ENCODE measurements around the gene CTTN. TPM values are rescaled to one million over a fixed set of nuclear protein-coding genes. Genes with fewer than 3 reads are reported as not detected.

CTTN gene
- total RNA-seq, 1 donor from 2014 or later, result 296 TPM

GRCh38 chr11:70360211-70360610 is 38.1 kb upstream of the CTTN start:
- Mint-ChIP-seq H3K4me3 (ENCODE audit: unreplicated experiment) (no peak overlapping the region), H3K27ac (ENCODE audit: unreplicated experiment) (no peak overlapping the region), H3K36me3 (ENCODE audit: unreplicated experiment) (no peaks in the 10 kb centered on the region), H3K27me3 (ENCODE audit: unreplicated experiment) (no peaks in the 10 kb centered on the region), H3K4me1 (ENCODE audit: low read depth, unreplicated experiment) (no peaks in the 10 kb centered on the region), H3K9me3 (ENCODE audit: unreplicated experiment) (no peaks in the 10 kb centered on the region)
- TF ChIP-seq CTCF (IDR thresholded peaks at IDR 0.05; ENCODE audit: partially characterized antibody, unreplicated experiment), result no peak
- no peak for DNase-seq

- H3K4me1 Mint-ChIP-seq (ENCODE audit: low read depth, unreplicated experiment), result no peaks in the 10 kb centered on the region
- H3K9me3 Mint-ChIP-seq (ENCODE audit: unreplicated experiment), result no peaks in the 10 kb centered on the region
- H3K27ac Mint-ChIP-seq (ENCODE audit: unreplicated experiment), result no peak overlapping the region
- no peaks in the 10 kb centered on the region for H3K36me3 Mint-ChIP-seq (ENCODE audit: unreplicated experiment)
- H3K4me3 Mint-ChIP-seq (ENCODE audit: unreplicated experiment), result no peak overlapping the region
- no peak for DNase-seq
- no peak for TF ChIP-seq CTCF (IDR thresholded peaks at IDR 0.05; ENCODE audit: partially characterized antibody, unreplicated experiment)
- no peaks in the 10 kb centered on the region for H3K27me3 Mint-ChIP-seq (ENCODE audit: unreplicated experiment)
These were observed 34.2 kb upstream of the CTTN start for GRCh38 chr11:70364178-70364577.

GRCh38 chr11:70364745-70365543 is 33.4 kb upstream of the CTTN start:
- no peak overlapping the region for H3K27ac Mint-ChIP-seq (ENCODE audit: unreplicated experiment)
- no peak overlapping the region for H3K4me3 Mint-ChIP-seq (ENCODE audit: unreplicated experiment)
- DNase-seq, result no peak
- no peaks in the 10 kb centered on the region for H3K27me3 Mint-ChIP-seq (ENCODE audit: unreplicated experiment)
- no peaks in the 10 kb centered on the region for H3K9me3 Mint-ChIP-seq (ENCODE audit: unreplicated experiment)
- H3K36me3 Mint-ChIP-seq (ENCODE audit: unreplicated experiment), result no peaks in the 10 kb centered on the region
- TF ChIP-seq CTCF (IDR thresholded peaks at IDR 0.05; ENCODE audit: partially characterized antibody, unreplicated experiment), result no peak
- H3K4me1 Mint-ChIP-seq (ENCODE audit: low read depth, unreplicated experiment), result no peaks in the 10 kb centered on the region

- no peak overlapping the region for H3K27ac Mint-ChIP-seq (ENCODE audit: unreplicated experiment)
- H3K4me1 Mint-ChIP-seq (ENCODE audit: low read depth, unreplicated experiment), result no peaks in the 10 kb centered on the region
- H3K9me3 Mint-ChIP-seq (ENCODE audit: unreplicated experiment), result no peaks in the 10 kb centered on the region
These were observed 32.8 kb upstream of the CTTN start for GRCh38 chr11:70365544-70365927.

More at GRCh38 chr11:70365544-70365927, 32.8 kb upstream of the CTTN start:
- no peak for TF ChIP-seq CTCF (IDR thresholded peaks at IDR 0.05; ENCODE audit: partially characterized antibody, unreplicated experiment)
- no peak for DNase-seq
- Mint-ChIP-seq H3K4me3 (ENCODE audit: unreplicated experiment) (no peak overlapping the region), H3K36me3 (ENCODE audit: unreplicated experiment) (no peaks in the 10 kb centered on the region), H3K27me3 (ENCODE audit: unreplicated experiment) (no peaks in the 10 kb centered on the region)

Measured in glutamatergic neuron (in vitro differentiated cells).